HuH-7.5 (cell line): ENCODE measurements around the gene SCAF4.
"Not testable (repeated sequence)": the region's sequence is repeated elsewhere in the genome, so short reads cannot be mapped to it uniquely, and the experiment has no call there.

Experiments used
- DNase-seq: peaks from one replicate; pipeline ENCODE4 v3.0.0; 2011; ENCODE audit warnings: low spot score

Gene SCAF4, protein sequence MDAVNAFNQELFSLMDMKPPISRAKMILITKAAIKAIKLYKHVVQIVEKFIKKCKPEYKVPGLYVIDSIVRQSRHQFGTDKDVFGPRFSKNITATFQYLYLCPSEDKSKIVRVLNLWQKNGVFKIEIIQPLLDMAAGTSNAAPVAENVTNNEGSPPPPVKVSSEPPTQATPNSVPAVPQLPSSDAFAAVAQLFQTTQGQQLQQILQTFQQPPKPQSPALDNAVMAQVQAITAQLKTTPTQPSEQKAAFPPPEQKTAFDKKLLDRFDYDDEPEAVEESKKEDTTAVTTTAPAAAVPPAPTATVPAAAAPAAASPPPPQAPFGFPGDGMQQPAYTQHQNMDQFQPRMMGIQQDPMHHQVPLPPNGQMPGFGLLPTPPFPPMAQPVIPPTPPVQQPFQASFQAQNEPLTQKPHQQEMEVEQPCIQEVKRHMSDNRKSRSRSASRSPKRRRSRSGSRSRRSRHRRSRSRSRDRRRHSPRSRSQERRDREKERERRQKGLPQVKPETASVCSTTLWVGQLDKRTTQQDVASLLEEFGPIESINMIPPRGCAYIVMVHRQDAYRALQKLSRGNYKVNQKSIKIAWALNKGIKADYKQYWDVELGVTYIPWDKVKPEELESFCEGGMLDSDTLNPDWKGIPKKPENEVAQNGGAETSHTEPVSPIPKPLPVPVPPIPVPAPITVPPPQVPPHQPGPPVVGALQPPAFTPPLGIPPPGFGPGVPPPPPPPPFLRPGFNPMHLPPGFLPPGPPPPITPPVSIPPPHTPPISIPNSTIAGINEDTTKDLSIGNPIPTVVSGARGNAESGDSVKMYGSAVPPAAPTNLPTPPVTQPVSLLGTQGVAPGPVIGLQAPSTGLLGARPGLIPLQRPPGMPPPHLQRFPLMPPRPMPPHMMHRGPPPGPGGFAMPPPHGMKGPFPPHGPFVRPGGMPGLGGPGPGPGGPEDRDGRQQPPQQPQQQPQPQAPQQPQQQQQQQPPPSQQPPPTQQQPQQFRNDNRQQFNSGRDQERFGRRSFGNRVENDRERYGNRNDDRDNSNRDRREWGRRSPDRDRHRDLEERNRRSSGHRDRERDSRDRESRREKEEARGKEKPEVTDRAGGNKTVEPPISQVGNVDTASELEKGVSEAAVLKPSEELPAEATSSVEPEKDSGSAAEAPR

DNA sequence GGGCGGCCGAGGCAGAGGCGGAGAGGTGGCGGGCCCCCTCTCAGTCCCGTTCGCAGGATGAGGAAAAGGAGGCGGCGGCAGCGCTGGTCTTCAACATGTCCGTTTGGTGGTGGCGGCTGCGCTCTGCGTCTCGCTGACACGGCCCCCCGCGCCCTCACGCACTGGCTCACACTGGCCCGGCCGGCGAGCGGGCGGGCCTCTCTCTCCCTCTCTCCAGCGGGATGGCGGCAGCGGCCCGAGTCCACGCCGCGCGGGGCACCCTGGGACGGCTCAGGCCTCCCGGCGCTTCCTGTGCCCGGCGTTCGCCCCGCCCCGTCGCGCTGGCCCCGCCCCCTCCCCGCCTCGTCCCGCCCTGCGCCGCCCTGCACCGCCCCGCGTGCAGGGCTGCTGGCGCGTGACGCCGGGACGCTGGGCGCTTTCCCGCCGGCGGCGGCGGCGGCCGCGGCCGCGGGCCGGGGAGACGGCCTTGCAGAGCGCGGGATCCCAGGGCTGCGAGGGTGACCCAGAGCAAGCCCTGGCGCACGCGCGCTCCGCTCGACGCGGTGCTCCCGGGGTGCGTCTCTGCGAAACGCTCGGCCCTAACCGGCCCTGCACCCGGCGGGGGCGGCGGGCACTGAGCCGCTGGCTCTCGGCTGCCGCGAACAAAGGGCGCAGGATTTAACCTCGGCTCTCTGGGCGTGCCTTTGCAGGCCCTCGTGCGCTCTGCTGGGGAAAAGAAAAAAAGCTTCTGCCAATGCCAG lies at the start of gene SCAF4:
Gene SCAF4 (minus strand): TSS at position 262 of the 740 bp plus-strand sequence. CDS start 426 bp downstream, outside the sequence.
- peak; percentile 71 for DNase-seq

DNA sequence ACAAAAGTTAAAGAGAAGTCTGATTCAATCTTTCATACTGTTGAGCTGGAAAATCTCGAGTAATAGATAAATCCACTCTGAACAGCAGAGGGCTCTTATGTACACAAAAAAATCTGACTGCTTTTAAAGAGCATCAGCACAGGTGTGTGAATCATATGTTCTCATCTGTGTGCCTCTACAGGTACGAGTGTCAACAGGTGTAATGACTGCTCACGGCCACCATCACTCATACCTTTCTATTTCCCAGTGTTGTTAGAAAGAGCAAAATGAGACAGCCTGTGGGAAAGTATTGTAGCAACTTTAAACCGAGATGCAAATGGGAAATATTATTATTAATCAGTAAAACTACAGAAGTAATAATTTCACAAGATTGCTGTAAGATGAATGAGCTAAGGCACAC lies 49.0 kb upstream of the SCAF4 start:
- peak; percentile 12 for DNase-seq

DNA sequence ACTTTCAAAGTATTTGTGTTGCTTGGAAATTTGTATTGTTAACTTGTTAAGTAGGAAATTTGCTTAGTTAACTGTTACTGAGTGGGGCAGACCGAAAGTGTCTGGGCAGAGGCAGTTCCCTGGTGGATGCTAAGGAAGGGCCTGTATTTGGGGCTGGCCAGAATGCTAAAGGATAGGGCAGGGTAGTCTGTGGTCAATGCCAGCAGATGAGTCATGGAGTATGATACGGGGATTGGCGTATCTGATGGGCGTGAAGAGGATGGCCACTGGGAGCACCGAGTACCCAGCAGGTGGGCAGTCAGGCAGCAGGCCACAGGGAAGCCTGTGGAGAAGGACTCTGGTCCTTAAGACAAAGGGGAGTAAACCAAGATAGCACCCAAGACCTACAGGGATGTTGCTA lies 46.6 kb upstream of the SCAF4 start:
- no peak for DNase-seq

DNA sequence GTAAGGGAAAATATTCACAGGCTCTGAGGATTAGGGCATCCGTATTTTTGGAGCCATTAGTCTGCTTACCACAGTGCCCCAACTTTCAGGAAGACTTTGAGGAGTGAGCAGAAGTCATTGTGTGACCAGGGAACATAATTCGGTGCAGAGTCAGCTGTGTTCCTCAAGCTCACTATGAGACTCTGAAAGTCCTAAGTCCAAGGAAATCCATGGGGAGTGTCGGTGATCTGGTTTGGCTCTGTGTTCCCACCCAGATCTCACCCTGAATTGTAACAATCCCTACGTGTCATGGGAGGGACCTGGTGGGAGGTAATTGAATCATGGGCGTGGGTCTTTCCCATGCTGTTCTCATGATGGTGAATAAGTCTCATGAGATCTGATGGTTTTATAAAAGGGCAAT lies 45.9 kb upstream of the SCAF4 start:
- no peak for DNase-seq

DNA sequence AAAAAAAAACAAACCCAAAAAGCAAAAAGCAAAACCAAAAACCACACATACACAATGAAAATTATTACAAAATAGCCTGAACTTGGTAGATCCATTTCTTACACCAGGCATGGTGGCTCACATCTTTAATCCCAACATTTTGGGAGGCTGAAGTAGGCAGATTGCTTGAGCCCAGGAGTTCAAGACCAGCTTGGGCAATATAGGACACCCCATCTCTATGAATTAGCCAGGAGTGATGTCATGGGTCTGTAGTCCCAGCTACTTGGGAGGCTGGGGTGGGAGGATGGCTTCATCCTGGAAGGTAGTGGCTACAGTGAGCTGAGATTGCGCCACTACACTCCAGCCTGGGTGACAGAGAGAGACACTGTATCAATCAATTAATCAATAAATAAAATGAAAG lies 42.1 kb upstream of the SCAF4 start:
- no peak for DNase-seq

DNA sequence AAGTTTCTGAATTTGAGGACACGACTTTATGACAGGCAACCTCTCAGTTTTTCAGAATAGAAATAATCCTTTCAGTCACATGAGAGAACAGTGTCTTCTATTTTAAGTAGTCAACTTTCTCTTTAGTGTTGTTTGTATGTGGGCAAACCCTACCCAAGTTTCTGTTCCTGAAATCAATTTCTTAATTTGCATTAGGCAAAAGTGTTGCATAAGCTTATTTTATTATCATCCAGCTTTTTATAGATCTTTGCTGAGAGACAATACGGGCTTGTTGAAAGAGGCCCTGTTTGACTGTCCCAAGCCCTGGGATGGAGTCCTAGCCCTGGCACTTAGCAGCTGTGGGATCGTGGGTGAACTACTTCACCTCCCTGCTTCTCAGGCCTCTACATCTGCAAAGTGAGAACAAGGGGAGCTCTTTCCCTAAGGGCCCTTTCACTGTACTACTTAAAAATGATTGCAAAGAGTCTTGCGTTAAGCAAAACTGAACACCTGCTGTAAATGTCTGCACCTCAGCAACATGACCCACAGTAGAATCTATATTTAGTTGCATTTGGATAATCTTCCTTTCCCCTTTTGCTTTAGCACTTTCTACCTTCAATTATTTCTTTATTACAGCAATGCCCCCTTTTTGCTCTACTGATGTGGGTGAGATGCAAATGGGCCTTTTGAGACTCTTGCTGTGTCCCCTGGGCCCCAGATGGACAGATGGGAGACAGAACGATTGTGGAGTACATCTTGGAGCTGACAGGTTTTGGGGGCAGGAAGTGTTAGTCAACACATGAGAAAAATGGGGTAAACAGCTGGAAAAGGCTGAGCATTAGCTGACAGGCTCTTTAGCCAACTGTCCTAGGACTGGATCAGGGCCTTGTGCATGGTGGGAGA lies 41.0 kb upstream of the SCAF4 start:
- no peak for DNase-seq

DNA sequence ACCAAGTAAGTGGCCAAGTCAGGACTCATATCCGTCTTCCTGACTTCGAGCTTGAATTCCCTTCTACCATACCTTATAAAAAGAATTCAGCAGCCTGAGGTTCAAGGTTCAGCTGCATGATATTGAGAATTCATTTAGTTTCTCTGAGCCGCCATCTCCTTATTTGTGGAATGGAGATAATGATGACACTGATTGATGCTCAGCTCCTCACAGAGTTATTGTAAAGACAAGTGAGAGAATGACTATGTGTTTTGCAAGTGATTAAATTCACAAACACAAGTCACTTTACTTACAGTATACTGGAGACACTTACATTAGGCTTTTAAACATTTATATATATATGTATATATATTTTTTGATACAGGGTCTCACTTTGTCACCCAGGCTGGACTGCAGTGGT lies 39.8 kb upstream of the SCAF4 start:
- DNase-seq = no peak

DNA sequence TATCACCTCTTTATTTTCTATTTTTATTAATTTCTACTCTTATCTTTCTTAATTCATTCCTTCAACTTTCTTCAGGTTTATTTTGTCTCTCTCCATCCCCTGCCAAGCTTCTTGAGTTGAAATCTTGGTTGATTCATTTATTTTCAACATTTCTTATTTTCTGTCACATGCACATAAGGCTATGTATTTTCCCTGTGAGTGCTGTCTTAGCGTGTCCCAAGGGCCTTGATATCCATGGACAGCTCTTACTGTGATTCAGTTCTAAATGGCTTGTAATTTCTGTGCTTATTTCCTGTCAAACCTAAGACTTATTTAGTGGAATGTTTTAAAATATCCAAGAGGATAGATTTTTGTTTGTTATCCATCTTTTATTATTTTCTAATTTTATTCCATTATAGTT lies 36.8 kb upstream of the SCAF4 start:
- DNase-seq = no peak

DNA sequence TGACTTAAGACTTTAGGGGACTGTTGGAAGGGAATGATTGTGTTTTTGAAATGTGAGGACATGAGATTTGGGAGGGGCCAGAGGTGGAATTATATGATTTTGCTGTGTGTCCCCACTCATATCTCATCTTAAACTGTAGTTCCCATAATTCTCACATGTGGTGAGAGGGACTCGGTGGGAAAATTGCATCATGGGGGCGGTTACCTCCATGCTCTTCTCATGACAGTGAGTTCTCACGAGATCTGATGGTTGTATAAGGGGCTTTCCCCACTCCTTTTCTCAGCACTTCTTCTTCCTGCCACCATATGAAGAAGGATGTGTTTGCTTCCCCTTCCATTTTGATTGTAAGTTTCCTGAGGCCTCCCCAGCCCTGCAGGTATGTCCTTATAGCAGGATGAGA lies 35.0 kb upstream of the SCAF4 start:
- no peak for DNase-seq

DNA sequence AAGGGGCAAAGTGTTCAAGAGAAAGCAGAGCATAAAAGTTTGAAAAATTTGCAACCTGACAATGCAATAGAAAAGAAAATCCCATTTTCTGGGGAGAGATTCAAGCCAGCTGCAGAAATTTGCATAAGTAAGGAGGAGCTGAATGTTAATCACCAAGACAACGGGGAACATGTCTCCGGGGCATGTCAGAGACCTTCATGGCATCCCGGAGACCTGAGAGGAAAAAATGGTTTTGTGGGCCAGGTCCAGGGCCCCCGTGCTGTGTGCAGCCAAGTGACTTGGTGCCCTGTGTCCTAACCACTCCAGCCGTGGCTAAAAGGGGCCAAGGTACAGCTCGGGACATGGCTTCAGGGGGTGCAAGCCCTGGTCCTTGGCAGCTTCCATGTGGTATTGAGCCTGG lies 33.9 kb upstream of the SCAF4 start:
- DNase-seq = not testable (repeated sequence)

DNA sequence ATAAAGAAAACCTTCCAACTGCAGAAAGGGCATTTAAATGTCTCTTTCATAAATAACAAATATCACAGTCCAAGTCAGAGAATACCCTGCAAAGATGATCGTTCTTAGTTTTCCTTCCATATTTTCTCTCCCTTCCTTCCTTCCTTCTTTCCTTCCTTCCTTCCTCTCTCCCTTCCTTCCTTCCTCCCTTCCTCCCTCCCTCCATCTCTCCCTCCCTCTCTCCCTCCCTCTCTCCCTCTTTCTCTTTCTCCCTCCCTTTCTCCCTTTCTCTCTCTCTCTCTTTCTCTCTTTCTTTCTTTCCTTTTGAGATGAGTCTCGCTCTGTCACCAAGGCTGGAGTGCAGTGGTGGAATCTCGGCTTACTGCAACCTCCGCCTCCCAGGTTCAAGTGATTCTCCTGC lies 29.0 kb upstream of the SCAF4 start:
- DNase-seq = no peak

DNA sequence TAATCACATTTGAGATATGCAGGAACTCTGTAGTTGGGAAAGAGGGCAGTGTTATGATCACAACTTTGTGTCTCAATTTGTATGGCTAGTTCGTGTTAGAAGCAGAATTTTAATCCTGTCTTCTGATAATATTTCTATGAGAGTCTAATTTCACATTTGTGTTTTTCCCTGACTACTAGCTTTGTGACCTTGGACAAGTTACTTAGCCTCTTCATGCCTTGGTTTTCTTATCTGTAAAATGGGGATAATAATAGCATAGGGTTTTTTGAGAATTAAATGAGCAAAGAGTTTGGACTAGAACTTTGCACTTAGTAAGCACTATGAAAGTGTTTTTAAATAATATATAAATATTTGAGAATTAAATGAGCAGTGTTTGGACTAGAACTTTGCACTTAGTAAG lies 24.9 kb upstream of the SCAF4 start:
- no peak for DNase-seq

DNA sequence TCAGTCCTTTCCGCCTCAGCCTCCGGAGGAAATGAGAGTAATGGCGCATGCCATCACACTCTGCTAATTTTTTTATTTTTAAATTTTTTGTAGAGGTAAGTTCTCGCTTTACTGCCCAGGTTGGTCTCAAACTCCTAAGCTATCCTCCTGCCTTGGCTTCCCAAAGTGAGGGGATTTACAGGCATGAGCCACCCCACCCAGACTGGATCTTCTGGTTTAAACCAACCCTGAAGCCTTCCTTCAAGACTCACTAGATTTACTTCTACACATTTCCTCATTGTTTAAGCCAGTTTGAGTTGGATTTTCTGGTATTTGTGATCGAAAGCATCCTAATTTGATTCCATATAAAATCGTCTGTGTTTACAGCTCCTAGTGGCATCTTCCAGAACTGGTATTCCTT lies 23.1 kb upstream of the SCAF4 start:
- no peak for DNase-seq

DNA sequence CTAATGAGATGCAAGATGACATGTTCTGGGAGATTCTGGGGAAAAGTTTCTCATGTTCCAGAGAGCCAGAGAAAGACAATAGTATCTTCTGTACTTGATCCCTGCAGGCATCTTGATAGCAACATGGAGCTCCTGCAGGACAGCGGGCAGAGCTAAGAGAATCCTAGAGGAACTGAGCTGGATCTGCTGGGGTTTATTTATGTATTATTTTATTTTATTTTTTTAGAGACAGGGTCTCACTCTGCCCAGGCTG lies 22.7 kb upstream of the SCAF4 start:
- no peak for DNase-seq

DNA sequence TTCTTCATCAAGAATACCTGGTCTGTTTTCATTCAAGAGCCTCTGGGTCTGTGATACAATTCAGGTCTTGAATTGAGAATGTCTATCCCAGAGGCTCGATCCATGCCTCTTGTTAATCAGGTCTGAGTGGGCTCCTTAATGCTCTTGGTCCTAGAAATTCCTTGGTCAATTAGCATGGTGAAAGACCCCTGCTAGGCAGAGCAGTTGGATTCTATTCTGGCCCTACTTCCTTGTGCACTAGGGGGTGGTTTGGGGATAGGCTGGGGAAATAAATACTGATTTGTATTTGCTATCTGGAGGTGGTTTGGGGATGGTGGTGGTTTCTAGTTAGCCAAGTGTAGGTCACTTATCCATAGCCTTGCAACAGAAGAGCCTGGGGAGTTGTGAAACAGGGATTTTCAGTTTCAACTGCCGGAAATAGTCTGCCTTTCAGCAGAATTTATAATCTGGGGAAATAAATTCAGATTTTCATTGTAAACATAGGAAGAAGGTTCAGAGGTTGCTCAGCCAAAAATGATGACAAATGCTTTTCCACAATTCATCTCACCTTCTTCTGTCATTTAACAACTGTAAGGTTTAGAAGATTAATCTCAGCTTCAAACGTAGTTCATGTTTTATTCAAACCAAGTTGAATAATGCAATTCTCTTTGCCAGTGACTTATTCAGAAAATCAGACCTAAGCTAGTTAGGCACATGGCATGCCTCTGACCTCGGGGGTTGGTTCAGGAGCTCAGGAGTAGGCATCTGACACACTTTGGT lies 22.2 kb upstream of the SCAF4 start:
- DNase-seq = no peak

DNA sequence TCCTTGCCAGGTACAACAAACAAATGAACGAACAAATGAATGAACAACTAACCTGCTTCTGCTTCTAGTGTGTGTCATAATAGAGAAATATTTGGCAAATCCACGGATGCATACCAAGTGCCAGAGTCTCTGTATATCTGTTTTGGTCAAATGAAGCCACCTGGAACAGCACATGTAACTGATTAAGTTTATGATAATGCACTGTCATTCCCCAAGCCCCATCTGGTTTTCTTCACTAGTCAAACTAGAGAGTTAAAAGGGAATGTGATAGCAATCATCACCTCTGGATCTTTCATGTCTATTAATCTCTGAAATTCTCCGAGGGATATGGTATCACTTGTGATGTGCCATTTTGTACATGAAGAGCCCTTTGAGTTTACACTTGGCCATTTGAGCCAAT lies 21.0 kb upstream of the SCAF4 start:
- DNase-seq = no peak

DNA sequence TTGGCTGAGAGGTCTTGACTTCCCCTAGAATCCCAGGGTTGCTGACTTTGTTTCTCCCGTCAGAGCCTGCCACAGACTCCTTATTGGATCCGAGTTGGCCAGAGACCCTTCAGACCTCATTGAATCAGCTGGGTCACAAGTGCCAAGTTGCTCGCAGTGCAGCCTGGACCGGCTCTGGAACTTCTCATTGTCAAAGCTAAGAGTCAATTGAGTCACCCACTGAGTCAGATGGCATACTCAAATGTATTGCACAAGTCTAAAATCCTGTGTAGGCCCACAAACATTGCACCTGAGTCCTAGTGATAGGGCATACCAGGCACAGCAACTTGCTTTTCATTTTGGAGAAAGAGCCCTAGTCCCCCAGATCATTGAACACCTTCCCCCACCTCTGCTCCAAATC lies 20.4 kb upstream of the SCAF4 start:
- DNase-seq = no peak

DNA sequence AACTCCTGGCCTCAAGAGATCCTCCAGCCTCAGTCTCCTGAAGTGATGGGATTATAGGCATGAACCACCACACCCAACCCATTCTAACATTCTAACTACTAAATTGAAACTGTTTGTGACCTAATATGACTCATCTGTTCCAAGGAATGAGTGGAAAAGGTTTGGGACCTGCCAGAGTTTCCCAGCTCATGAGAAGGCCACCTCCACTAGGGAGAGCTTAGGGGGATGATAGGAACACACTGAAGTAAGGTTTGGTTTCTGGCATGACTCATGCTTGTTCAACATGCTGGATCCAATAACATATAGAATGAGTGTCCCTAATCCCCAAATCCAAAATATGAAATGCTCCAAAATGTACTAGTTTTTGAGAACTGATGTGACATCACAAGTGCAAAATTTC lies 18.9 kb upstream of the SCAF4 start:
- no peak for DNase-seq

DNA sequence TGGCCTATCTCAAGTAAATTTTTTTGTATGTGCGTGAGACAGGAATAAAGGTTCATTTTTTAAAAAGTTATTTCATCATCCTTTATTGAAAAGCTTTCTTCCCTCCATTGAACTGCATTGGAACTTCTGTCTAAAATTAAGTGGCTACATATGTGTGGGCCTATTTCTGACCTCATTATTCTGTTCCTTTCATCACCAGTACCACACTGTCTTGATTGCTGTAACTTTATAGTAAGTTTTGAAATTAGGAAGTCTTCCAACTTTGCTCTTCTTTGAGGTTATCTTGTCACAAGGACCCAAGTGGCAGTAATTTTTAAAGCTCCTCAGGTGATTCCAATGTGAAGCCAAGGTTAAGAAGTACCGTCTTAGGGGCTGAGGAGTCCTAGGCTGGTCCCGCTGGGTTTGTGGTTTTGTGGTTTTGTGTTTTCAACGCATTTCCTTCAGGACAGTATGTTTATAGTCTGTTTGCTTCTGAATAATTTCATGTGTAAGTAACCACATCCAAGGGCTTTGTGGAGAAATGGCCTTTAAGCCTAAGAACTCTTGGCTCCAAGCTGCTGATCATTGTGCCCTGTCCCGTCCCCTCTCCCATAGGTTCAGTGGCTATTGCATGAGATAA lies 12.4 kb upstream of the SCAF4 start:
- DNase-seq = no peak

DNA sequence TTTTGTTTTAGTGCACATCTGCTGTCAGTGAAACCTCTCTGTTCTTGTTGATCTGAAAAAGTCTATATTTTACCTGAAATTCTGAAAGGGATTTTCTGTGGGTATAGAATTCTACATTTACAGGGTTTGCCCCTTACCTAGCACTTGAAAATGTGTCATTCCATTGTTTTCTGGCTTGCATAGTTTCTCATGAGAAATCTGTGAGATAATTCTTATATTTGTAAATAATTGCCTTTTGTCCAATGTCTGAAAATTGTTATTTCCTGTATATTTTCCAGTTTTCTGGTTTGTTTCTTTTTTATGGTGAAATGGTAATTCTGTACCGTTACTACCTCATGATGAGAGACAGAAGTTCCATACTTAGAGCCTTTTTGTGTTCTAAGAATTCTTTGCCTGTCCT lies 11.8 kb upstream of the SCAF4 start:
- no peak for DNase-seq
